Endothelial cell of umbilical vein (primary cell): ENCODE data around the gene DCUN1D1.

ENCODE experiments used
- EZH2 ChIP-seq: IDR thresholded peaks from 2 replicates; pipeline ENCODE4 v1.6.1; 2012; ENCODE audit warnings: borderline replicate concordance, low read depth, mild to moderate bottlenecking, moderate library complexity, low read length, inconsistent platforms; ENCODE audit not compliant: severe bottlenecking
- POLR2A ChIP-seq: IDR thresholded peaks from 2 replicates; pipeline ENCODE4 v1.6.1; 2012; ENCODE audit warnings: low read depth, mild to moderate bottlenecking, control low read depth, low read length
- POLR2AphosphoS5 ChIP-seq: IDR thresholded peaks from 2 replicates; pipeline ENCODE4 v1.6.1; 2012; ENCODE audit warnings: low read depth, mild to moderate bottlenecking, control low read depth, low read length, moderate library complexity; ENCODE audit not compliant: insufficient read depth
- TF ChIP-seq, protein P1 (sequence below), 2 donors: IDR thresholded peaks; 1 replicate in 1 of 2; 2 replicates in 1 of 2; pipeline ENCODE4 v1.5.1; 2011; ENCODE audit warnings: low read length in 2 of 2, mild to moderate bottlenecking in 2 of 2, moderate library complexity in 2 of 2, control low read depth in 1 of 2, inconsistent platforms in 1 of 2, low read depth in 1 of 2; ENCODE audit not compliant: insufficient read depth in 1 of 2; ENCODE audit errors: extremely low read depth in 1 of 2

DNA sequence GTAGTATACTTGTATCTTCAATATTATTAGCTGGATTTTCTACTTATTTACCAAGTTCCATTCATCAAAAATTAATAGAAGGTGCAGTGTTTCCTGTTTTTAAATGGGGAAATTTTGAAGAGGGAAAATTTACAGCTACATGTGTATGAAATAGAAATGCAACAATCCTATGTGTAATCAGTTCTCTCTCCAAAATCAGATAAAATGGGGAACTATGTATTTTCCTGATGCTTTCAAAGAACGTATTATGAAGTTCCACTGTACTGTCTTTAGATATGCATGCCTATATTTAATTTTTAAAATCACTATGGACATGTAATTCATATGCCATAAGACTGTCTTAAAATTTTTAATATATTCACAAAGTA lies 43.4 kb downstream of the DCUN1D1 start:
- TF ChIP-seq, protein P1, sequence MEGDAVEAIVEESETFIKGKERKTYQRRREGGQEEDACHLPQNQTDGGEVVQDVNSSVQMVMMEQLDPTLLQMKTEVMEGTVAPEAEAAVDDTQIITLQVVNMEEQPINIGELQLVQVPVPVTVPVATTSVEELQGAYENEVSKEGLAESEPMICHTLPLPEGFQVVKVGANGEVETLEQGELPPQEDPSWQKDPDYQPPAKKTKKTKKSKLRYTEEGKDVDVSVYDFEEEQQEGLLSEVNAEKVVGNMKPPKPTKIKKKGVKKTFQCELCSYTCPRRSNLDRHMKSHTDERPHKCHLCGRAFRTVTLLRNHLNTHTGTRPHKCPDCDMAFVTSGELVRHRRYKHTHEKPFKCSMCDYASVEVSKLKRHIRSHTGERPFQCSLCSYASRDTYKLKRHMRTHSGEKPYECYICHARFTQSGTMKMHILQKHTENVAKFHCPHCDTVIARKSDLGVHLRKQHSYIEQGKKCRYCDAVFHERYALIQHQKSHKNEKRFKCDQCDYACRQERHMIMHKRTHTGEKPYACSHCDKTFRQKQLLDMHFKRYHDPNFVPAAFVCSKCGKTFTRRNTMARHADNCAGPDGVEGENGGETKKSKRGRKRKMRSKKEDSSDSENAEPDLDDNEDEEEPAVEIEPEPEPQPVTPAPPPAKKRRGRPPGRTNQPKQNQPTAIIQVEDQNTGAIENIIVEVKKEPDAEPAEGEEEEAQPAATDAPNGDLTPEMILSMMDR (IDR thresholded peaks at IDR 0.05; ENCODE audit: extremely low read depth in 1 of 2, insufficient read depth in 1 of 2, low read depth in 1 of 2, low read length in 2 of 2), result no peak
- TF ChIP-seq POLR2A (no peak), EZH2 (no peak), POLR2AphosphoS5 (no peak)
